ENCODE data around the gene ZBTB5.
"Not testable (repeated sequence)": the region's sequence is repeated elsewhere in the genome, so short reads cannot be mapped to it uniquely, and the experiment has no call there.

The ZBTB5 gene

DNA sequence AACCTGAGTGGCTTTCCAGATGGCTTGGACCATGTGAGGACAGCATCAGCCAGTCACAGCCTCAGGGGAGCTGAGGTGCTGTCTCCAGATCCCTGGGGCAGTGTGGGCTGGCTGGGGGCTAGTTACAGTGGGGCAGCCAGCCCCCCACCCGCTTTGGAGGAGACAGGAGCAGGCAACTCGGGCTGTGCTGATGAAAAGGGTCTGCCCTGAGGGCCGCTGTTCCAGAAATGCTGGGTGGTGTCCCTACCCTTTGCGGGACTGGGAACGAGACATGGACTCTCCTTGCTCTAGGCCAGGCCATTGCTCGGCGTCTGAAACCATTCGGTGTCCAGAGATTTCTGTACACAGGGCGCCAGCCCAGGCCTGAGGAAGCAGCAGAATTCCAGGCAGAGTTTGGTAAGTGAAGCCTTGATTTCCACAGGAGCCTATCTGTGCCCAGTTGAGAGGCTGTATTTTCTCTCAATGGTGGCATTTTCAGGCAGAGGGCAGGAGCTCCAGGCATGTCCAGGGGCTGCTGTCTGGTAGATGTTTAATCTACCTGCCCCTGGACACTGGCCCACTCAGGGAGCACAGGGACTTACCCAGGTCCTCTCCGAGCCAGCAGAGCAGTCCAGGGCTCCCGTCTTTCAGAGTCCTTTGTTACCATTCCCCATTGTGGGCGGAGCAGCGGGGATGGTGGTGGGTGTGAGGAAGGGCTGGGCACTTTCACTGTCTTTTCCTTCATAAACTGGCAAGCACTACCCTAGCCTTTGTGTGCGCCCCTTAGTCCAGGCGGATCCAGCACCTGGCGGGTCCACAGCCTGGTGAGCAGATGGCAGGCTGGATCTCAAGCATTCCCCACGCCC is 35.6 kb downstream of the ZBTB5 start:
- H3K27me3 ChIP-seq (ENCODE audit: control insufficient read depth, insufficient read depth, low read length) = no peaks in the 10 kb centered on the region
- peaks cover 12% of the 10 kb centered on the region for H3K4me1 ChIP-seq (ENCODE audit: control insufficient read depth, low read depth, low read length)
- peaks cover 49% of the 10 kb centered on the region for H3K36me3 ChIP-seq (ENCODE audit: control insufficient read depth, low read depth, low read length)
- no peaks in the 10 kb centered on the region for H3K9me3 ChIP-seq (ENCODE audit: control insufficient read depth, low read depth, low read length)
- H3K9ac ChIP-seq (ENCODE audit: low read length) = no peak overlapping the region
- H3K27ac ChIP-seq (ENCODE audit: low read length) = no peak overlapping the region
- no peak overlapping the region for H3K4me3 ChIP-seq (ENCODE audit: low read length)

DNA sequence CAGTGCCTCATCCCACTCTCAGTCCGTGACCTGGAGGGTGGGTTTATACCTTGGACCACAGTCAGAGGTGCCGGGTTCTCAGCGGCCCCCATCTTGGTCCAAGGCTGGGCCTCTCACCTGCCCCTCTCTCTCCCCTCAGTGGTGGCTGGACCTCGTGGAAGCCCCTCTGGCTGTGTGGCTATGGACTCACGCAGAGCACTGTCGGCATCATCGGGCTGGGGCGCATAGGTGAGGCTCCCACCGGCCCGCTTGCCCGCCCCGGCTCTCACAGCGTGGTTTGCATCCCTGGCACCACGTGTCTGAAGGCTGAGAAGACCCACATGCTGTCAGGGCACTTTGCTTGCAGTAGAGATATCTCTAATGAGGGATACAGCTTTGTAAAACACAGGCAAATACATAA is 36.9 kb downstream of the ZBTB5 start:
- no peak overlapping the region for H3K27ac ChIP-seq (ENCODE audit: low read length)
- H3K36me3 ChIP-seq (ENCODE audit: control insufficient read depth, low read depth, low read length) = peaks cover 49% of the 10 kb centered on the region
- no peak overlapping the region for H3K4me3 ChIP-seq (ENCODE audit: low read length)
- H3K27me3 ChIP-seq (ENCODE audit: control insufficient read depth, insufficient read depth, low read length) = no peaks in the 10 kb centered on the region
- no peak overlapping the region for H3K9ac ChIP-seq (ENCODE audit: low read length)
- H3K9me3 ChIP-seq (ENCODE audit: control insufficient read depth, low read depth, low read length) = no peaks in the 10 kb centered on the region
- H3K4me1 ChIP-seq (ENCODE audit: control insufficient read depth, low read depth, low read length) = peaks cover 5% of the 10 kb centered on the region

- no peak overlapping the region for H3K27ac ChIP-seq (ENCODE audit: low read length)
- H3K27me3 ChIP-seq (ENCODE audit: control insufficient read depth, insufficient read depth, low read length) = no peaks in the 10 kb centered on the region
- peaks cover 6% of the 10 kb centered on the region for H3K4me1 ChIP-seq (ENCODE audit: control insufficient read depth, low read depth, low read length)
- H3K36me3 ChIP-seq (ENCODE audit: control insufficient read depth, low read depth, low read length) = peaks cover 46% of the 10 kb centered on the region
- H3K9ac ChIP-seq (ENCODE audit: low read length) = no peak overlapping the region
- no peak overlapping the region for H3K4me3 ChIP-seq (ENCODE audit: low read length)
- no peaks in the 10 kb centered on the region for H3K9me3 ChIP-seq (ENCODE audit: control insufficient read depth, low read depth, low read length)
Observed at GRCh38 chr9:37426846-37427245, 38.4 kb downstream of the ZBTB5 start.

- not testable (repeated sequence) for H3K4me3 ChIP-seq (ENCODE audit: low read length); H3K4me1 ChIP-seq (ENCODE audit: control insufficient read depth, low read depth, low read length); H3K9me3 ChIP-seq (ENCODE audit: control insufficient read depth, low read depth, low read length); H3K9ac ChIP-seq (ENCODE audit: low read length); H3K27me3 ChIP-seq (ENCODE audit: control insufficient read depth, insufficient read depth, low read length); H3K27ac ChIP-seq (ENCODE audit: low read length)
- peaks cover 43% of the 10 kb centered on the region for H3K36me3 ChIP-seq (ENCODE audit: control insufficient read depth, low read depth, low read length)
Observed at GRCh38 chr9:37426431-37426830, 38.8 kb downstream of the ZBTB5 start.

DNA sequence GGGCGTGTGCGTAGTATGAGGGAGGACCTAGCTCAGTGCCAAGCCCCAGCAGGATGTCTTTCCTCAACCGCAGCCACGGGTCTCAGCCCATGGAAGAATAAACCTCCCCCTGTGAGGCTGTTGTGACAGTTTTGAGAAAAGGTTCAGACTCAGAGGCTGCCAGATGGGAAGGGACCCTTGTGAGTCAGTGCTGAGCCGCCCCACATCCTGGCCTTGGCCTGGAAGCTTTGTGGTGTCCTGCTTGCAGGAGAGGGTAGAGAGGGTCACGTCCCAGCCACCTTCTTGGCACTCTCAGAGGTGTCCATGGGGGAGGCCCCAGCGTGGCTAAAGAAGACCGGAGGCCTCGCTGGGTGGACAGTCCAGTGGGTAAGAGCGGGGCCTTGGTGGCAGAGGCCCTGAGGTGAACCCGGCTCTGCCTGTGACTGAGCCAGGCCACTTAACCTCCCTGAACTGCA is 39.9 kb downstream of the ZBTB5 start:
- Histone ChIP-seq H3K27me3 (ENCODE audit: control insufficient read depth, insufficient read depth, low read length) (no peaks in the 10 kb centered on the region), H3K9me3 (ENCODE audit: control insufficient read depth, low read depth, low read length) (no peaks in the 10 kb centered on the region), H3K4me3 (ENCODE audit: low read length) (no peak overlapping the region), H3K4me1 (ENCODE audit: control insufficient read depth, low read depth, low read length) (peaks cover 9% of the 10 kb centered on the region), H3K27ac (ENCODE audit: low read length) (no peak overlapping the region), H3K9ac (ENCODE audit: low read length) (no peak overlapping the region), H3K36me3 (ENCODE audit: control insufficient read depth, low read depth, low read length) (peaks cover 37% of the 10 kb centered on the region)

DNA sequence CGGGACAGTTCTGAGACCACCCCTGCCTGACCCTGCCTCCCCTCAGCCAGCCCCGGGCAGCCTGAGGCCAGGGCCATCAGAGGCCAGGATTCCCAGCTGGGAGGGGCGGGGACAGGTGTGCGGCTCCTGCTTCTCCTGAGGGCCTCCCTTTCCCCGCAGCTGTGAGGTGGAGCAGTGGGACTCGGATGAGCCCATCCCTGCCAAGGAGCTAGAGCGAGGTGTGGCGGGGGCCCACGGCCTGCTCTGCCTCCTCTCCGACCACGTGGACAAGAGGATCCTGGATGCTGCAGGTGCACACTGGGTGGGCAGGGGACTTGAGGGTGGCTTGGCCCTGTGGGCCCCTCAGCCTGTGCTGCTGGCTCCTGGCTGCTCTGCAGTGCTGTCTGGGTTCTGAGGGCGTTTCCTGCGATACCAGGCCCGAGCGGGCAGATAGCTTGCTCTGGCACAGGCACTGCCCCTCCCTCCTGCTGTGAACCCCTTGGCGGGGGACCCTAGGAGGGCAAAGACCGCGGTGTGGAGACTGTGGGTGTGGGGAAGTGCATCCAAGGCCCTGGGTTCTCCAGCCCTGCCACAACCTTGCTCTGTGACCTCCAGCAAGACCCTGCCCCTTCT is 40.5 kb downstream of the ZBTB5 start:
- H3K36me3 ChIP-seq (ENCODE audit: control insufficient read depth, low read depth, low read length) = peaks cover 37% of the 10 kb centered on the region
- H3K9me3 ChIP-seq (ENCODE audit: control insufficient read depth, low read depth, low read length) = no peaks in the 10 kb centered on the region
- H3K4me3 ChIP-seq (ENCODE audit: low read length) = no peak overlapping the region
- H3K9ac ChIP-seq (ENCODE audit: low read length) = no peak overlapping the region
- peaks cover 9% of the 10 kb centered on the region for H3K4me1 ChIP-seq (ENCODE audit: control insufficient read depth, low read depth, low read length)
- no peak overlapping the region for H3K27ac ChIP-seq (ENCODE audit: low read length)
- H3K27me3 ChIP-seq (ENCODE audit: control insufficient read depth, insufficient read depth, low read length) = no peaks in the 10 kb centered on the region

- no peaks in the 10 kb centered on the region for H3K27me3 ChIP-seq (ENCODE audit: control insufficient read depth, insufficient read depth, low read length)
- peaks cover 9% of the 10 kb centered on the region for H3K4me1 ChIP-seq (ENCODE audit: control insufficient read depth, low read depth, low read length)
- H3K9ac ChIP-seq (ENCODE audit: low read length) = no peak overlapping the region
- H3K9me3 ChIP-seq (ENCODE audit: control insufficient read depth, low read depth, low read length) = no peaks in the 10 kb centered on the region
- H3K4me3 ChIP-seq (ENCODE audit: low read length) = no peak overlapping the region
- H3K27ac ChIP-seq (ENCODE audit: low read length) = no peak overlapping the region
- peaks cover 33% of the 10 kb centered on the region for H3K36me3 ChIP-seq (ENCODE audit: control insufficient read depth, low read depth, low read length)
Observed at GRCh38 chr9:37424204-37424685, 41.0 kb downstream of the ZBTB5 start.

DNA sequence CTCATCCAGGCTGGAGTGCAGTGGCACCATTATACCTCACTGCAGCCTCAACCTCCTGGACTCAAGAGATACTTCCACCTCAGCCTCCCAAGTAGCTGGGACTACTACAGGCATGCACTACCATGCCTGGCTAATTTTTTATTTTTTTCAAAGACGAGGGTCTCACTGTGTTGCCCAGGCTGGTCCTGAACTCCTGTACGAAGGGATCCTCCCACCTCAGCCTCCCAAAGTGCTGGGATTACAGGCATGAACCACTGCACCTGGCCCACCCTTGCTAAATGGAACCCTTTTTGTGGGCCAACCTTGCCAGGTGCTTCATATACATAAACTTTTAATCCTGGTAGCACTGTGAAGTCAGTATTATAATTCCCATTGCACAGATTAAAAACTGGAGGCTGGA is 41.7 kb downstream of the ZBTB5 start:
- H3K27ac ChIP-seq (ENCODE audit: low read length) = no peak overlapping the region
- H3K4me3 ChIP-seq (ENCODE audit: low read length) = peak overlapping the region; percentile 72
- H3K36me3 ChIP-seq (ENCODE audit: control insufficient read depth, low read depth, low read length) = peaks cover 26% of the 10 kb centered on the region
- H3K27me3 ChIP-seq (ENCODE audit: control insufficient read depth, insufficient read depth, low read length) = no peaks in the 10 kb centered on the region
- H3K9me3 ChIP-seq (ENCODE audit: control insufficient read depth, low read depth, low read length) = no peaks in the 10 kb centered on the region
- H3K9ac ChIP-seq (ENCODE audit: low read length) = peak overlapping the region; percentile 84
- peaks cover 9% of the 10 kb centered on the region for H3K4me1 ChIP-seq (ENCODE audit: control insufficient read depth, low read depth, low read length)

GRCh38 chr9:37422289-37423104 is 42.8 kb downstream of the ZBTB5 start, which contains the start of gene GRHPR:
Gene GRHPR (plus strand): TSS chr9:37422696. CDS start chr9:37422751, 55 bp downstream.
- Histone ChIP-seq H3K36me3 (ENCODE audit: control insufficient read depth, low read depth, low read length) (peaks cover 18% of the 10 kb centered on the region), H3K27me3 (ENCODE audit: control insufficient read depth, insufficient read depth, low read length) (no peaks in the 10 kb centered on the region), H3K9ac (ENCODE audit: low read length) (peak within 1 kb of the TSS; percentile 84), H3K4me1 (ENCODE audit: control insufficient read depth, low read depth, low read length) (peaks cover 9% of the 10 kb centered on the region), H3K4me3 (ENCODE audit: low read length) (peak within 1 kb of the TSS; percentile 72), H3K27ac (ENCODE audit: low read length) (no peak within 1 kb of the TSS), H3K9me3 (ENCODE audit: control insufficient read depth, low read depth, low read length) (no peaks in the 10 kb centered on the region)

- Histone ChIP-seq H3K27ac (ENCODE audit: low read length) (no peak overlapping the region), H3K4me3 (ENCODE audit: low read length) (peak overlapping the region; percentile 72), H3K9me3 (ENCODE audit: control insufficient read depth, low read depth, low read length) (no peaks in the 10 kb centered on the region), H3K36me3 (ENCODE audit: control insufficient read depth, low read depth, low read length) (peaks cover 12% of the 10 kb centered on the region), H3K4me1 (ENCODE audit: control insufficient read depth, low read depth, low read length) (peaks cover 9% of the 10 kb centered on the region), H3K27me3 (ENCODE audit: control insufficient read depth, insufficient read depth, low read length) (no peaks in the 10 kb centered on the region), H3K9ac (ENCODE audit: low read length) (peak overlapping the region; percentile 84)
Observed at GRCh38 chr9:37421914-37422288, 43.3 kb downstream of the ZBTB5 start.

Measured in iPS-18a (cell line).